Ramos (cell line): ENCODE data around the gene CALU.

Experiments
- in situ Hi-C: fragments of 300-500 bp; cut with MboI; formaldehyde crosslinking; loops from one replicate; pipeline ENCODE4 v1.14.3; 2022; ENCODE audit warnings: low sequenced_read_pairs; ENCODE audit not compliant: unreplicated experiment

Gene CALU

DNA sequence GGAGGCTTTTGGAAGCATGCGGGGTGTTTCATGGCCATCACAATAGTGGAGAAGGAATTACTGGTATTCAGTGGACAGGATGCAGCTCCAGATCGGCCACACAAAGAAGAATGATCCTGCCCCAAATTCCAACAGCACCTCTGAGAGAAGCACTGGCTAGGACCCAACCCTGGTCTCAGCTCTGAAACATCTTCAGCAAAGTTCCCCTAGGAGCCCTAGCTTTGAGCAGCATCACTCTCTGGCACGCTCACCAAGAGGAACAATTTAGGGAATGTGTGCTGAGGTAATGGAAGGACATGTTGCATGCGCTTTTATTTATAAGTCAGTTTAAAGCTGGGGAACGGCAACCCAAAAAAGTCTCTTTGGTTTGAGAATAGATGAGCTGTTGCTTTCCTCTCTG, 42.0 kb downstream of the CALU start:
- in situ Hi-C loops: no loop called here

DNA sequence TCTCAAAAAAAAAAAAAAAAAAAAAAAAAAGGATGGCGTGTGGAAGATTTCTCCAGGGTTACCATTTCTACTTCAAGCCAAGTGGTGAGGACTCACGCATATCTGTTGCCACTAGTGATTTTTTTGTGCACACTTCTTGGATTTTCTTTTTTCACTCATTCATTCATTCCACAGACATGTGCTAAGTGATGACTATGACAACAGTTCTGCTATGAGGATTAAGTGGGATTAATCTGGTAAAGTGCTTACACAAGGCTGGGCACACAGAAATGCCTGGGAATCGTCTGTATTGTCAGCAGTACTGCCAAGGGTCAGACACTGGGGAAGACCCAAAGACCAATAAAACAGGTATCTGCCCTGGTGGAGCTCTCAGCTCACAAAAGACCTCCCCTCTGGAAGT, 42.7 kb downstream of the CALU start:
- in situ Hi-C loops: no loop called here

DNA sequence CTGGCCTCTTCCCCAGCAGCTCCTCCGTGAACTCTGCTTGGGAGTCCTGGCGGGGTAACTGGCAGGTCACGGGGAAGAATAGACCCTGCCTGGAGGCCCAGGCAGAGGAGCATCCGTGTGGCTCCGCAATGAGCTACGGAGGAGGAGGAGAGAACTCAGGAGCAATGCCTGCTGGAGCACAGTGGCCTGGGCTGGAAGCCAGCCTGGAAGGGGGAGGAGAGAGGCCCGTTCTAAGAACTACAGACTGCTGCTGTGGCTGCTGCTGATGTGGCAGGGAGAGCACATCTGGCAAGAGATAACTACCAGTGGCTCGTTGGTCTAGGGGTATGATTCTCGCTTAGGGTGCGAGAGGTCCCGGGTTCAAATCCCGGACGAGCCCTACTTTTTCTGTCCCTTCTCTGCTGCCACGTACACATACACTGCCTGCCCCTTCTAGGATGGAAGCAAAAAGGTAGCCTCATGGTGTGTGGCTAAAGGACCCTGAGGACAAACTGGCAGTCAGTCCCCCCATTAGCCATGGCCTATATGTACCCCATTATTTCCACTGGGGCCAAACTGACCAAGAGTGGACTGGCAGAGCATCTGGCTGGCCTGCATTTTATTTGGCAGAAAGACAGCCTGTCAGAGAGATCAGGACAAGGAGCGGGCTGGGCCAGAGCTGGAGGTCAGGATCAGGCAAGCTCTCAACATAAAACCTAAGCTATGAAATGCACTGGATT, 44.1 kb downstream of the CALU start:
- in situ Hi-C loops: no loop called here

DNA sequence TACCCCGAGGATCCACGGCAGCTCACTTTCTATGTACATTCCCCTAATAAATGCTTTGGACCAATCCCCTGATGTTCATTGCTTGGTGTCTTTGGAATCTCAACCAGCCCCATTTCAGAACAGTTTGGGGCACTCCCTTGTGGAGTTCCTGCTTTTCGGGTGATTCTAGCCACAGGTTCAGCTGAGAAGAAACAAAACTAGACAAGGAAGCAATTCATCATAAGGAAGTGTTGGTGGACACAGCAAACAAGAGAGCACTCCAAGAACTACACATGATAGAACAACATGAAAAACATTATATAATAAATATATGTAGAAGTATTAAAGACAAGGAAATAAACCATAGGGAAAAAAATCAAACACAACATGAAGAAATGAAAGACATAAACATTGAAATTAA, 46.6 kb downstream of the CALU start:
- in situ Hi-C loops: no loop called here

DNA sequence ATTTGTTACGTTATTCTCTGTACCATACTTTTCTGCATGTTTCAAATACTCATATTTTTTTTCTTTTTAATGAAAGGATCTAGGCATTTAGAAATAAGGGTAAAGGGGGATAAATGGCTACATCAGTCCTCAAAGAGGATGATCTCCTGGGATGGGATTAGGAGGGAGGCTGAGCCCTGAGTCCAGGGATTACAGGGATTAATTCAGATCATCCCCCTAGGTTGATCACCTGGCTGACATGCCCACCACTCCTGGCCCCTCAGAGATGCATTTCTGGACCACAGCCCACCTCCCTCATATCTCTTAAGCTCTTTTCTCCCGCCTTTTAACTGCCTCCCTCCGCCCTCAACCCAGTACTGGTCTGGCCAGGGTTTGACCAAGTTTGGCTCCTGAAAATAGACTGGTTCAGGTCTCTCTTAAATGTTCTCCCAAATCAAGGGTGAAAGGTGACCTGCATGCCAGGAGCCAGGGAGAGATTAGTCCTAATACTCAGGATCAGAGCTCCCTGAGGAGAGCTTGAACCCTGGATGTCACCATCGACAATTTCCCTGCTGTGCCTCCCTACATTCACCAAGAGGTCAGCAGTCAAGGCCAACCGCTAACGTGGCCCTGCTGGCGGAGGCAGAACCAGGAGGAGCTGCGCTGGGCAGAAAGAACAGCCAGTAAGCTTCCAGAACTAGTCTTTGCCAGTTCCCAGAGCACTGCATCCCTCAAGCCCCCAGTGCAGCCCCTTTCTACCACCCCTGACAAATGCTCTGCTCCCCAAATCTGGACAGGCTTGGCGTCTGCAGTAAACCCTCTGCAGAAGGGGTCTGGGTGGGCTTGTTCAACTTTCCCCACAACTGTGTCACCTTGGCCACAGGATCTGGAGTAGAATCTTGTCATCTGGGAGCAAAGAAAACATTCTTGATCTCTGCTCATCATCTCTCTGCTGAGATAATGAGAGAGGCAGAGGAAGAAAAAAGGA, 49.6 kb downstream of the CALU start:
- in situ Hi-C loops: no loop called here

DNA sequence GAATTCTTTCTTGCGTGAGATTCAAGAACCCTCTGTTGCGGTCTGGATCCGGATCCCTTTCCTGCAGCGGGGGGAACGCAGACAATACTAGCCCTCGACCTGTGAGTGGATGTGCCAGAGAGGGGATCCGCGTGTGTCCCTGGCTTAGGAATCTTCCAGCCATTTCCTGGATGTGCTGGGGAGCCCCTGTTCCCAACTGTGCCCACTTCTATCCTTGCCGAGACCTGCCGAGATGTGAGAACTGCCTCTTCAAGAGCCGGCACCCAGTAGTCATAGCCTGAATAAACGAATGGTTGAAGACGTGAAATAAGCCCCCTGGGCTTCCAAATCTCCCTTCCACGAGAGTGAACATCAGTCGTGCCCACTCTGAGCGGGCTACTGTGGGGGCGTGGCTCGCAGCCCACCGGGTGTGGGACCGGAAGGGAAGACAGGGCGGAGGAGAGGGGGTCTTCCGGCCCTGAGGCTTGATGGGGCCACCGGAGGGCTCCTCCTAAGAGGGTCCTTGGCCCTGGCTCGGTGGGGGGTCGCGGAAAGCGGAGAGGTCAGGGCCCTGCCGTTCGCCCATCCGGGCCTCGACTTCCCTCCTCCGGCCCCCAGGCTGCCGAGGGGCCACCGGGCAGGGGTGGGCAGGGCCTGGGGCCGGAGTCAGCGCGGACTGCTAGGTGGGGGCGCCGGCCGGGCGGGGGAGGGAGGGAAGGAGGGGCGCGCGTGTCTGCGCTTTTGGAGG, 51.3 kb downstream of the CALU start:
- in situ Hi-C loops: no loop called here

DNA sequence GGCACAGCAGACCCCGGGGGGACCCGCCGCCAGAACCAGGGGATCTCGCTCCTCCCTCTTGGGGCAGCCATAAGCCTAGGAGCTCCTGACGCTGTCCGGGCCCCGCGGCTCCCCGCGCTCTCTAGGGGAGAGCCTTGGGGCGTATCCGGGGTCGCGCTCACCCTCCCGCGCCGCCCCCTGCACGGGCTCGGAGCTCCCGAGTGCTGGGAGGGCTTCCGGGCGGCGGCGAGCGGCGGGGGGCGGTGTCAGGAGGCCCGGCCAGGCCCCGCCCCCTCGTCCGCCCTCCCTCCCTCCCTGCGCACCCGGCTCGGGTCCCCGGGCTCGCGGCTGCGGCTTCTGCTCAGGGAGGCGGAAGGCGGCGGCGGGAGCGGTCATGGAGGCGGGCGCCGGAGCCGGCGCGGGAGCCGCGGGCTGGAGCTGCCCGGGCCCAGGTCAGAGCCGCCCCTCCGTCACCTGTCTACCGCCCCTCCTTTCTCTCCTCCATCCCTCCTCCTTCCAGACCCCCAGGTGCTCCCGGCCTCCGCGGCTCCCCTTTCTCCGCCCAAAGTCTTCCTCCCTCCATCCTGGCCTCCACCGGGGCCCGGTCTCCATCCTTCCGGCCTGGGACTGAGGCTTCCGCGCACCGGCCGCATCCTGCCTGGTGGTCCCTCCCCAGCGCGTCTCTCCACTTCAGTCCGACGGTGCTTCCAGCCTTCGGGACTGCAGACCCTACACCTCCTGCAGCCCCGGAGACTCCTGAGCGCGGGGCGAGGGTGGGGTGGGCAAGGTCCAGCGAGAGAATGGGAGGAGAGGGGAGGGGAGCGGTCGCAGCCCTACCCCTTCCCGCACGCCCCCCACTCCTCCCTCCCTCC, 52.2 kb downstream of the CALU start, which contains the start of gene CCDC136:
Gene CCDC136 (plus strand): TSS at position 848 of the 851 bp plus-strand sequence. CDS start 444 bp downstream, outside the sequence.
- in situ Hi-C loops: no loop called here

DNA sequence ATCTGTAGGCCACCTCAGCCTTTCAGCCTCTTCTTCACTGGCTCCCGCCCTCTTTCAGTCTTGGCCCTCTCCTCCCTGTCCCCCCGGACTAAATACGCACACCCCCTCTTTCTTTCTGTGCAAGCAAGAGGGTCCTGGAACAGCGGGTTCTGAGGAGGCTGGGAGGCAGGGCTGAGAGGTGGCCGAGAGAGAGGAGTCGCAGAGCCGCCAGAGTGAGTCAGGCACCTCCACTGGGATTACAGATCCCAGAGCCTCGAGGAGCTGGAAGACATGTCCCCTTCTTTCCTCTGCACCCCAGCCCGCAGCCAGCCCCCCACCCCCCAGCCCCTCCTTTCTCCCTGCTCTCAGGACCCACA, 52.8 kb downstream of the CALU start:
- in situ Hi-C loops: no loop called here

DNA sequence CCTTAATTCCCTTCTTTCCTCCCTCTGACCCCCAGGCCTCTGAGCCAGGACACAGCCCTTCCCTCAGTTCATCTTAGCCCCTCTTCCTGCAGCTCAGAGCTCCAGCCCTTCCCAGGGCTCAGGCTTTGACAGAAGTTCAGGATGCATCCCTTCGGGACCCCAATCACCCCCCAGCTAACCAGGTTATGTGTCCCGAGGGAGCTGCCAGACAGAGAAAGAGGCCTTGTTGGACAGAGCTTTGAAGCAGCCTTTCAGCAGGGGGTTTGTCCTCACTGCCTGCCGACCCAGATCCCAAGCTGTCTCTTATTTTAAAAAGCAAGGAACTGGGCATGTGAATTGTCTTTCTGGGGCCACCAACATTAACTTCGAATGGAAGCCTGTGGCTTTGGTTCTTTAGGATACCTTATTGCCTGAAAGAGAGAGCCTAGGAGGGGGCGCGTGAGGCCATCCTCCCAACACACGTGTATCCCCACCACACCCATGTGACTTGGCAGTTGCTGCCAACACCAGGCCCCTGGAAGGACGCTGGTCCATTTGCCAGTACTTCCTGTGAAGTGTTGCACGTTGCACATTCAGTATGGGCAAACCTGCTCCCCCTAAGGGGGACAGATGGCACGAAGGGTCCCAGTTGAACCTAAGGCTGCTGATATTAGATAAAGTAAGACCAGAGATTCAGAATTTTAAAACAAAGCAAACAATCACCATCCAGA, 53.5 kb downstream of the CALU start:
- in situ Hi-C loops: no loop called here

DNA sequence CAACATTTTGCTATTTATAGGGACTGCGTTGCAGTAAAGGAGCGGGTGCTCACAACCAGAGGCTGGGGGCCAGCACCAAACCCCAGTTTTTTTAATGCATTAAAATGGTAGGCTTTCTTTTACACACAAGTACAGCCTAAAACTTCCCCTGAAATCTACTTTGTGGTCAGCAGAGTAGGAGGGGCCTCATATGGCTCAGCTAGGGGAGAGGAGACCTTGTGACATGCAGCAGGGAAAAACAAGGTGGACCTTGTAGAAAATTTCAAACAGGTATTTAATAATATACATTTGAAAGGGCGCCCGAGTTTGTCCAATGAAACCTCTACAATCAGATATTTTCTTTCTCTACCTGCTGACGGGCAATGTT, 54.0 kb downstream of the CALU start:
- in situ Hi-C loops: no loop called here

DNA sequence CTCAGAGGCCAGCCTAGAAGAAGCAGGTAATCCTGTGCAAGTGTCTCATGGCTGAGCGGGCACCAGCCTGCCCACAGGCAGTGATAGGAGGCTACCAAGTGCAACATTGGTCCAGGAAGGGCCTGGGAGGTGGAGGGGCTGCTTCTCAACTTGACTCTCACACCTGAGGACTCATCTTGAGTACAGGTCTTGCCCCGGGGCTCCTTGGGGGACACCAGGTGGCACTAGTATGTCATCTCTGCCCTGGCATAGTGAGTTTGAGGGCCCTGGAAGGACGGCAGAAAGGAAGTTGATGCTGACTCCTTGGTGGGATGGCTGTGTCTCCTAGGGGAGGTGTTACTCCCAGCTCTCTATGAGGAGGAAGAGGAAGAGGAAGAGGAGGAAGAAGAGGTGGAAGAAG, 54.9 kb downstream of the CALU start:
- in situ Hi-C loops: no loop called here

DNA sequence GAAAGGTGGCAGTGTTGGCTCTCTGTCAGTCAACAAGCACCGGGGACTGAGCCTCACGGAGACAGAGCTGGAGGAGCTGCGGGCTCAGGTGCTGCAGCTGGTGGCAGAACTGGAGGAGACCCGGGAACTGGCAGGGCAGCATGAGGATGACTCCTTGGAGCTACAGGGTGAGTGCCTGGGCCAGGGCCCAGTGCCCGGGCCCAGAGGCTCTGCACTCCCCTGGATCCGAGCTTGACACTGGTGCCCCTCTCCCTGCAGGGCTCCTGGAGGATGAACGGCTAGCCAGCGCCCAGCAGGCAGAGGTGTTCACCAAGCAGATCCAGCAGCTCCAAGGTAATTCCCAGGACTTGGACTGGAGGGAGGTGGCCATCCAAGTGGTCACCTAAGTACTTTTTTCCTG, 55.3 kb downstream of the CALU start:
- in situ Hi-C loops: no loop called here

DNA sequence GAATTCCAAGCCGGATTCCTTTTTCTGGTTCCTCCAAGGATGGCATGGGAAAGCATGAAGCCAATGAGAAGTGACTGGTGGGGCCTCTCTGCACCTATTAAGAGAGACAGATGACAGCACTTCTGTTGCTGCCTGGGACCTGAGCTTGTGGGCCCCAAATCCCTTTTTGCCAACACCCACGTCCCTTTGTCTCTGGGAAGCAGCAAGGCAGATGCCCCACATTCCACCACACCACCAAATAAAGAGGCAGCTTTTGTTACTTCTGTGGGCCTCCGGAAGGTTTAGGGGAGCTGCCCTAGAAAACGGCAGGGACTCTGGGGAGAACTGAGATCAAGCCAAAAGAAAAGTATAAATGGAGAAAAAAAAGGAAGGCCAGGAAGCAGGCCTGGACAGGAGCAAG, 56.0 kb downstream of the CALU start:
- in situ Hi-C loops: no loop called here

DNA sequence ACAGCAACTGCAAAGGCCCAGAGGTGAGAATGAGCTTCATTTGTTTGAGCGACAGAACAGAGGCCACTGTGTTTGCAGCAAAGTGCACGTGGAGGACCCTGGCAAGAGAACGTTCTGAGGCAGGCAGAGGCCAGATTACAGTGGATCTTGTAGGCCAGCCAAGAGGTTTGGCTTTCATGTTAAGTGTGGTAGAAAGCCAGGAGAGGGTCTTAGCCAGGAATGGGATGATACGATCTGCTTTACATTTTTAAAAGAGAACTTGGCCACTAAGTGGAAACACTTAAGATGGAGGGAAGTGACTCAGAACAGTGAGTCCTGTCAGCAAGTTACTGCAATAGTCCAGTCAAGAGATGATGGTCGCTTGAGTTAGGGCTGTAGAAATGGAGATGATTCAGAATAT, 57.2 kb downstream of the CALU start:
- in situ Hi-C loops: no loop called here

DNA sequence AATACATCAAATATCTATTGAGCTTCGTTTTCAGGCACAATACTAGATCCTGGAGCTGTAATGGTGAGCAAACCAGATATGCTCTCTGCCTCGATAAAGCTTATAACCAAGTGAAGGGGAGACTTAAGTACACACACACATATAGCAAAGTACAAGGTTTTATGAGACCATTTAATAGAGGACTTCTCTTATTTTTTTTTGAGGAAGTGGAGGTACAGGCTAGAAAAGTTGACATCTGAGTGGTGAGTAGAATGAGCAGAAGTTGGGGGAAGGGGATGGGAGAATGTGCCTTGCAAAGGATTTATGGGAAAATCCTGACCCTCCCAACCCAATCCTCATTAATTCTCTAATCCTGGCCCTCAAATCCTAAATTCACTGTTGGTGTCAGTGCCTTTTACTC, 60.3 kb downstream of the CALU start:
- in situ Hi-C loops: no loop called here

DNA sequence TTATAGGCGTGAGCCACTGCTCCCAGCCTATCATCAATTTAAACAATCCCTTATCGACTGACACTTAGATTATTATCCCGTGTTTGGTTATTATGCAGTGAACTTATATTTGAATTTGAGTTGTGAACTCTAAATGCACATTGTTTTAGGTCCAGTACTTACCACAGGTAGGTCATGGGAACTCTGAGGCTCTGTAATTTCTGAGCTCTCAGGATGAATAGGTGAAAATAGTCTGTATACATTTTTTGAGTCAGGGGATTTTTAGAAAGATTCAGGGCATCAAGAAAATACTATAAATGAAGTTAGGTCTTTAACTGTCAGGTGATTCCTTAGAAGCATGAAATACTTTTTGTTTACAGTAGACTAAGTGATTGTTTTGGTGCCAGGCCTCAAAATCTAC, 61.4 kb downstream of the CALU start:
- in situ Hi-C loops: no loop called here

DNA sequence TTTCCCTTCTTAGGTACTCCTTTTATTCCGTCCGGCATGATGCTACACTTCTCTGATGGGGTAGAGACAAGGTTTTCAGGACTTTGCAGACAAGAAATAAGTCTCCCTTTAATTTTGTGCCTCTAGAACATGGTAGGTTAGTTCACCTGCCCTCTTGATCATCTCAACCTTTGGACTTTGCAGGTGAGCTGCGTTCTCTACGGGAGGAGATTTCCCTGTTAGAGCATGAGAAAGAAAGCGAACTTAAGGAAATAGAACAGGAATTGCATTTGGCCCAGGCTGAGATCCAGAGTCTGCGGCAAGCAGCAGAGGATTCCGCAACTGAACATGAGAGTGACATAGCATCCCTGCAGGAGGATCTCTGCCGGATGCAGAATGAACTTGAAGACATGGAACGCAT, 61.8 kb downstream of the CALU start:
- in situ Hi-C loops: no loop called here

DNA sequence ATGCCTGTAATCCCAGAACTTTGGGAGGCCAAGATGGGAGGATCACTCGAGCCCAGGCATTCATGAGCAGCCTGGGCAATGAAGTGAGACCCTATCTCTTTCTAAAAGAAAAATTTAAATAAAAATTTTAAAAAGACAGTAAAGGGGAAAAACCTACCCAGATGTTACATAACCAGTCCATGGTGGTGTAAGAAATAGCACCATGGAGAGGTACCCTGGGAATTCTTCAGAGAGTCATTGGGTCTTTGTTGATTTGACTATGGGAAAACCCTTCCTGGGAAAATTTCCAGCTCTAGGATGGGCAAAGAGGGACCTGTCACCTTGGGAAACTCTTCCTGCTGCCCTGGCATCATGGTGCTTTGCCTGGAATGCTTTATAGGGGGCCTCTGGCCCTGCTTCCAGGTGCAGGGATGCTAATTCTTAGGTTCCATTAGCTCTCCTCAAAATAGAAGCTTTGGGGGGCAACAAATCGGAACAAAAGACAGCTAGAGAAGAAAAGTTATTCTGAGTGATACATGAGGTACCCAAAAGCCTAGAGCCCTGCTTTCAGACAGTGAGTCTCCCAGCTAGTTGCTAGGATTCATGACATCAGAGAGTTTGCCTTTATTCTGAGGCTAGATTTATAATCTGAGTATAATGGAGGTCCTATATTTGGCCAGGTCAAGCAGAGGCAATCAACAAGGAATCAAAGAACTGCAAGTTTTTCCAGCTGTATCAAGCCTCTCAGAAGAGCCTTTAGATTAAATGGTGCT, 62.7 kb downstream of the CALU start:
- in situ Hi-C loops: no loop called here

DNA sequence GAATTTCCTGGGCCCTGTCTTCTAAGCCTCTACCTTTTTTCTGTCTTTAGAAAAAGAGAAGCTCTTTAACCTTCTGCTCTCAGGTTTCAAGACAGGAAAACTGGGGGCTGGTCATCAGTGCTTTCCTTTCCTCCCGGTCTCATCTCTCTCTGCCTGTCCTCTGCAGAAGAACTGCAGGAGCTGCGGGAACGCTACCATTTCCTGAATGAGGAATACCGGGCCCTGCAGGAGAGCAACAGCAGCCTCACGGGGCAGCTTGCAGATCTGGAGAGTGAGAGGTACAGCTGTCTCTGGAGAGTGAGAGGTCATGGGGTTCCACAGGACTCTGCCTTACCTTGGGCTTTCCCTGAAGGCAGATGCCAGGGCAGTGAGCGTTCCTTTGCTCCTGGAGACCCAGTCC, 65.3 kb downstream of the CALU start:
- in situ Hi-C loops: no loop called here
